NCI-H187 treated with DMSO at 0.1 percent for 48 hours (cell line): ENCODE measurements around the gene GTF3C6.
"Not testable (repeated sequence)": the region's sequence is repeated elsewhere in the genome, so short reads cannot be mapped to it uniquely, and the experiment has no call there.

Experiments
- DNase-seq: peaks from one replicate; lab custom pipeline; 2025; lab: John Stamatoyannopoulos, UW

The GTF3C6 gene

GRCh38 chr6:110979565-110980101, 21.1 kb downstream of the GTF3C6 start:
- no peak for DNase-seq

- no peak for DNase-seq
These were observed 21.7 kb downstream of the GTF3C6 start for GRCh38 chr6:110980227-110980626.

- DNase-seq, result no peak
These were observed 22.1 kb downstream of the GTF3C6 start for GRCh38 chr6:110980648-110981047.

GRCh38 chr6:110981202-110981600, 22.7 kb downstream of the GTF3C6 start:
- no peak for DNase-seq

GRCh38 chr6:110990840-110991576, 32.5 kb downstream of the GTF3C6 start:
- DNase-seq, result no peak

- DNase-seq, result no peak
These were observed 38.2 kb downstream of the GTF3C6 start for GRCh38 chr6:110996691-110997090.

- no peak for DNase-seq
These were observed 41.2 kb downstream of the GTF3C6 start for GRCh38 chr6:110999634-111000270.

- no peak for DNase-seq
These were observed 43.8 kb downstream of the GTF3C6 start for GRCh38 chr6:111002350-111002749.

- DNase-seq, result peak; percentile 17
These were observed 53.0 kb downstream of the GTF3C6 start for GRCh38 chr6:111011360-111012142.

GRCh38 chr6:111012143-111012452, 53.6 kb downstream of the GTF3C6 start:
- no peak for DNase-seq

GRCh38 chr6:111012520-111012919, 54.0 kb downstream of the GTF3C6 start:
- not testable (repeated sequence) for DNase-seq

- no peak for DNase-seq
These were observed 54.8 kb downstream of the GTF3C6 start for GRCh38 chr6:111013144-111013915.

- DNase-seq, result no peak
These were observed 57.1 kb downstream of the GTF3C6 start for GRCh38 chr6:111015389-111016124.

GRCh38 chr6:111017241-111017640, 58.7 kb downstream of the GTF3C6 start:
- not testable (repeated sequence) for DNase-seq
